ENCODE data around the gene CFB.

GRCh38 chr6:31899215-31899614 is 46.7 kb upstream of the CFB start:
- TF ChIP-seq CTCF (IDR thresholded peaks at IDR 0.05) (no peak), POLR2A (IDR thresholded peaks at IDR 0.05) (no peak)
